Endothelial cell of hepatic sinusoid (primary cell): Measurements from ENCODE around the gene CCDC51.

ENCODE experiments used
- in situ Hi-C: cut with HindIII; loops from 2 replicates; pipeline ENCODE4 v1.10.0; 2017; ENCODE audit warnings: low sequenced_read_pairs

The CCDC51 gene

DNA sequence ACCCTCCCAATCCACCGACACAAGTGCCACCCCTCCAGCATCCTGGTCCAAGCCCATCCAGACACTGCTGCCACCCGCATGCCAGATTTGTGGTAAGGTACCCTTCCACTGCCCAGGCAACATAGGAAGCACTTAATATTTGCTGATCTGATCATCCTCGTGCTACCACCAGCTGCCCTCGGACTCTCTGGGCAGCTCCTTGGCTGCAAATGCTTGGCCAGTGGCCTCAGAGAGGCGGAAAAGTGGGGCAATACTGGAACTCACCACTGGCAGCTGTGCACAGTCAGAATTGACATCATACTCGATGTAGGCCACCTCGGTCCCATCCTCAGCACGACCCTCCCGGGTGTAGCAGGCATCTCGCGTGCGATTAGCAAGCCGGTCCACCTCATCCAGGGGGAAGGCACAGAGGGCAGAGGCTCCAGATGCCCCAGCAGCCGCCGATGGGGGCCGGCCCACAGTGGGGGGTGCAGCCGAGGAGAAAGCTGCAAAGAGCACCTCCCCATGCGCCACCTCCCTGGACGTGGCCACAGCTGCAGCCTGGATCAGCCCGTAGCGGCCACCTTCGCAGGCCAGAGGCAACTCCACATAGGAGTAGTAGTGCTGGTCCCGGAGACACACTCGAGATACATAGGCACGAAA lies 16.6 kb downstream of the CCDC51 start:
- in situ Hi-C loops: no loop called here

- in situ Hi-C loops: no loop called here
Measured at GRCh38 chr3:48422681-48423080, 17.2 kb downstream of the CCDC51 start.

GRCh38 chr3:48422272-48422671 lies 17.6 kb downstream of the CCDC51 start:
- in situ Hi-C loops: no loop called here

DNA sequence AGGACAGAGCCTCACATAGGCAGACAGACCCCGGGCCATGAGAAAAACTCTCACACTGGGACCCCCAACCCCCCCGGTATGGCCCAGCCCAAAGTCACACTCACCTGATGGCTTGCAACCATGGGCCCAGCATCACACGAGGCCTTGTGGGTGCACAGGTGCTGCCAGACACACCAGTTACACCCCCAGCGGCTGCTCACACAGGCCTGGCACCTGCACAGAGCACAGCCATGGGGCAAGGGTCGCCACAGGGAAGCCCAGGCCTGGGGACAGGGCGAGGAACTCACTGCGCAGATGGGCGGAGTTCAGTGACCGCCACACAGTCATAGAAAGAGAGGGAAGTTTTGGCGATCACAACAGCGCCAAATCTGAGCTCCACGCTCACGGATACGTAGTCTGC lies 19.4 kb downstream of the CCDC51 start:
- in situ Hi-C loops: no loop called here

- in situ Hi-C loops: loop anchor here (10.0 kb wide), 1 partner anchor 145 kb away; no protein-coding TSS in a partner anchor
Measured at GRCh38 chr3:48419597-48419996, 20.3 kb downstream of the CCDC51 start.

DNA sequence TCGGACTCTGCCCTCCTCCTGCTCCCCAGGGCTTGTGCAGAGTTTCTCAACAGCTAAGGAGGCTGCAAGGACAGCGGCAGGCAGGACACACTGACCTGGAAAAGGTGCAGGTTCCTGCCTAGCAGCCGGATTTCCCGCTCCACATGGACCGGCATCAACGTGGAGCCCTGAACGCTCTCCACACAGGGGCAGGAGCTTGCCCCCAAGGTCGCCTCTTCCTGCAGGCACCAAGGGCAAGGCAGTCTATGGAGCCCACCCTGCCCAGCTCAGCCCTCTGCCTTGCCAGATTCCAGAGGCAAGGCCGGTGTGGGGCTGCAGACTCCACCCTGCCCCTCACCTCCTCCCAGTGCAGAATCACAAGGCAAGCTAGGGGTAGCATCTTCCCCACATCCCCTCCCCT lies 20.8 kb downstream of the CCDC51 start:
- in situ Hi-C loops: loop anchor here (10.0 kb wide), 1 partner anchor 144 kb away; no protein-coding TSS in a partner anchor

- in situ Hi-C loops: loop anchor here (10.0 kb wide), 1 partner anchor 144 kb away; no protein-coding TSS in a partner anchor
Measured at GRCh38 chr3:48418651-48419050, 21.3 kb downstream of the CCDC51 start.

GRCh38 chr3:48418140-48418539 lies 21.8 kb downstream of the CCDC51 start:
- in situ Hi-C loops: loop anchor here (10.0 kb wide), 1 partner anchor 143 kb away; no protein-coding TSS in a partner anchor

DNA sequence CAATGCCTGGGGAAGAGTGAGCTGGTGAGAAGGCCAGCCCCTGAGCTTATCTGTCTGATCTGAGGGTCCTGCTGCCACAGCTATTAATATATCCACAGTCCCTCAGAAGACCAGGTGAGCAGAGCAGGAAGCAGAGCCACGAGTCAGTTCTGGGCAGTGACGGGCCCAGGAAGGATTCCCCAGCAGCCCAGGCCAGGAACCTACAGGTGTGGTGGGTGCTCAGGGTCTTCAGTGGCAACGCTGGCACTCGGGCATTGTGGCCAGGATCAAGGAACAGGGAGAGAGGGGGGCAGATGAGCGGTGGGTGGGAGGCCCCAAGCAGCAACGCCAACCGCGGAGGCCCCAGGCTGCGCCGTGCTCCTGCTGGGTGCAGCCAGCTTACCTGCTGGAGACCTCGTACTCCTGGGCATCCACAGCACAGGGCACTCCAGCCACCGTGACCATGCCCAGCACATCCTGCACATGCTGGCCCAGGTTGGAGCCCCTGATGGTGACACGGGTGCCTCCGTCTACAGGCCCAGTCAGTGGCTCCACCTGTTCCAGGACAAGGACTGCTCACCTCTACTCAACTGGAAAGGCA lies 22.3 kb downstream of the CCDC51 start:
- in situ Hi-C loops: loop anchor here (10.0 kb wide), 1 partner anchor 143 kb away; no protein-coding TSS in a partner anchor

DNA sequence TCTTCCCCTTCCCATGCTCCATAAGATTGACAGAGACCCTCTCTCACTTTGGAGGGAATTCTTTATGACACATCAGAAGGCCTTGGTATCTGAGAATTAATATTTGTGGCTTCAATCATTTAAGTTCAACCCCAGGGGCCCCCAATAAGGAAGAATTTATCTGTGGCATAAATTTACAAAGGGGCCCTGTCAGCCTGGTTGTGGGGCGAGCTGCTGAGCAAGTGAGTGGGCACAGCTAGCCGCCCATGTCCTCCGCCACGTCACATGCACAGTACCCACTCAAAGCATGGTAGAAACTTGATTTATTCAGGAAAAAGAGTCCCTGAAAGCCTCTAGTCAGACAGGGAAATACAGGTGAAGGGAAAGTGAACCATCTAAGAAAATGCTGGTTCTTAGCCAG lies 23.4 kb downstream of the CCDC51 start:
- in situ Hi-C loops: loop anchor here (10.0 kb wide), 1 partner anchor 142 kb away; no protein-coding TSS in a partner anchor

DNA sequence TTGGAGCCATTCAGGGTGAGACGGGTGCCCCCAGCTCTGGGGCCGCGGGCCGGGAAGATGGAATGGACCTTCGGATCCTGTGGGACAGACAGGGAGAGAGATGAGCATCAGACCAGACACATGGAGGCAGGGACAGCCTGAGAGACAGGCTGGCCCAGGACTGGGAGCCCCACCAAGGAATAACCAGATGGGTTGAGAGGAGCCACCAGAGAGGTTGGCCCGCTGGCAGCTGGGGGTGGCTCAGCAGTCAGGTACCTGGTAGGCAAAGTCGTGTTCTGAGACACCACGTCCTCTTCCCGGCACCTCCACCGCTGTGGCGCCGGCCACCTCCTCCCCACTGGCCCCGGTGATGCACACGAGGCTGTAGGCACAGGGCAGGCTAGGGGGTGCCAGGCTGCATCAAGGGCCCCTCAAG lies 23.8 kb downstream of the CCDC51 start:
- in situ Hi-C loops: loop anchor here (10.0 kb wide), 1 partner anchor 141 kb away; no protein-coding TSS in a partner anchor

DNA sequence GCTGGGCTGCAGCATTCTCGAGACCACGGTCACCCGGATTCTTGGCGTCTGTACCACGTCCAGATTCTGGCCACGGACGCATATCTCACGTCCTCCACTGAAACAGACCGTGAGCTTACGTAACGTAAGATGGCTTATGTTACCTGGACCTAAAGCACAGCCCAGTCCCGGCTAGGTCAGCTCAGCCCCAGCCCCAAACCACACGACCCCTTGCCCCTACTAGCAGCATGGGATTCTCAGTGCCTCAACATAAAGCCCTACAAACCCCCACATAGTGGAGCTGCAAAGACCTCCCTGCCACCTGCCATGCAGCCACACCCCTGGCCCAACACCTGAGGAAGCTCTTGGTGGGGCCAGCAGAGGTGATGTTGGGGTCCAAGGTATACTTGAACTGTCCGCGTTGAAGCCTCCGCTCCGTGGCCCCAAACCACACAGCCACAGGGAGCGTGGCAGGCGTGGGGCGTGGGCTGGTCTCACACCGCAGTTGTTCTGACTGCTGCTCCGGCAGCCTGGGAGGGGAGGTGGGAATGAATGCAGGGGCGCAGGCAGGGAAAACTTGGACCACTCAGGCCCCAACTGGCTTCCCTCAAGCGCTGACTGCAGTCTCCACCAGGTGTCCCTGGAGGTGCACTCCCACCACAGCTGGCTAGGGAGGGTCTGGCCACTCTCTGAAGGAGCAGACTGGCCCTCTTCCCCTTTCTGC lies 24.5 kb downstream of the CCDC51 start:
- in situ Hi-C loops: loop anchor here (10.0 kb wide), 1 partner anchor 141 kb away; no protein-coding TSS in a partner anchor

DNA sequence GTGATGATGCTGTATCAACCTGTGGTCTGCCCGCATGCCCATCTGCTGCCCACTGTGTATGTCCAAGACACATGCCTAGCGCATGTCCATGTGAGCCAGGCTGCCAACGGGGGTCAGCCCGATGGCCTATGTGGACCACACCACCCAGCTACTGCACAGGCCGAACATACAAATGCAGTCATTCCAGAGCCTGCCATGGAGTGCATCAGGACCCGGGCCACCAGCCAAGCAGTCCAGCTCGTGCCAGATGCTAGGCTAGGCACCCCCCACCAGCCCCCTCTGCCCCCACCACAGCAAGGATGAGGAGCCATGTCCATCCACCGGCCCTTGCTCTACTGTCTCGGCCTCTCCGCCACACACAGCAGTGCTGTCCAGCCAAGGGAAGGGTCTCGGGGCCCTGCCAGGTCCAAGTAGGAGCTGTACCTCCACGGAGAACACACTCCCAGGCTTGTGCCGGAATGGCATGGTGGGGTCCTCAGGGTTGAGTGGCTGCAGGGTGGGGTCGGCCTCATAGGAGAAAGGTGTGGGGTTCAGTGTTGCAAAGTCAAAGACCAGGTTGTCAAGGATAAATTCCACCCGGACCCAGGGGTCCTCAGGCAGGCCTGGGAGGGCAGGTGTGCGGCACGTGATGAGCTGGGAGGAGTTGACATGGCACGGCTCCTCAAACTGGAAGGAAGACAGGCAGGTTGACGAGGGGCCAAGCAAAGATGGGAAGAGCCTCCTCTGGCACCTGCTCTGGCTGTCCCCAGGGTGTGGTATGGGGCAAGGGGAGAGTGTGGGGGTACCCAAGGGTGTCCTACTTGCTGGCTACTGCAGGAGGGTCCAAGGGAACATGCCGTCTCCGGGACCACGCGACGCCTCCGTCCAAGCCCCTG lies 25.3 kb downstream of the CCDC51 start:
- in situ Hi-C loops: loop anchor here (5.0 to 10.0 kb wide), 2 partner anchors 72 to 140 kb away; no protein-coding TSS in a partner anchor

GRCh38 chr3:48413611-48414010 lies 26.3 kb downstream of the CCDC51 start:
- in situ Hi-C loops: loop anchor here (5.0 to 10.0 kb wide), 2 partner anchors 71 to 139 kb away; no protein-coding TSS in a partner anchor

- in situ Hi-C loops: loop anchor here (5.0 to 10.0 kb wide), 2 partner anchors 71 to 138 kb away; no protein-coding TSS in a partner anchor
Measured at GRCh38 chr3:48413086-48413485, 26.8 kb downstream of the CCDC51 start.

DNA sequence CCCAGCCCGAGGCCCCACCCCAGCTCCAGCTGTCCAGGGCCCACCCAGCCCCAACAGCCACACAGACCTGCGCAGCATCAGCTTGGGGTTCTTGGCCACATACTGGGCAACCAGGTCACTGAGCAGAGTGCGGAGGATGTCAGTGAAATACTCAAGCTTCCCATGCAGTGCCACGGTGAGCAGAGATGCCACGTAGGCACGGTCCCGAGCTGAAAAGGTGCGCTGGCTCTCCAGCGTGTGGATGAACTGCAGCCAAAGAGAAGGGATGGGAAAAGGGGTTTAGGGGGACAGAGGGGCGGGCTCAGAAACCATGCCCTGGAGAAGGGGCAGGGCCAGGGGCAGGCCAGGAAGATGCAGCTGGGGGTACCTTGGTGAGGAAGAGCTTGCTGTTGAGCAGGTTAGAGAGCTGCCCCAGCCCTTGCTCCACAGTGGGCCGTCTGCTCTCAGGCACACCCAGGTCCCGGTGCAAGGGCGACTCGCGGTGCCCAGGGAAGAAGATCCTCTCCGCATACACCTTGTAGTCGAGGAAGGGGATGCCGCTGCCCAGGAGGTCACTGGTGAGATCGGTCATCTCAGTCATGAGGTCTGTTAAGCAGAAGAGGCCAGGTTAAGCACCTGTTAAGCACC lies 27.4 kb downstream of the CCDC51 start:
- in situ Hi-C loops: loop anchor here (5.0 to 10.0 kb wide), 2 partner anchors 70 to 138 kb away; no protein-coding TSS in a partner anchor

DNA sequence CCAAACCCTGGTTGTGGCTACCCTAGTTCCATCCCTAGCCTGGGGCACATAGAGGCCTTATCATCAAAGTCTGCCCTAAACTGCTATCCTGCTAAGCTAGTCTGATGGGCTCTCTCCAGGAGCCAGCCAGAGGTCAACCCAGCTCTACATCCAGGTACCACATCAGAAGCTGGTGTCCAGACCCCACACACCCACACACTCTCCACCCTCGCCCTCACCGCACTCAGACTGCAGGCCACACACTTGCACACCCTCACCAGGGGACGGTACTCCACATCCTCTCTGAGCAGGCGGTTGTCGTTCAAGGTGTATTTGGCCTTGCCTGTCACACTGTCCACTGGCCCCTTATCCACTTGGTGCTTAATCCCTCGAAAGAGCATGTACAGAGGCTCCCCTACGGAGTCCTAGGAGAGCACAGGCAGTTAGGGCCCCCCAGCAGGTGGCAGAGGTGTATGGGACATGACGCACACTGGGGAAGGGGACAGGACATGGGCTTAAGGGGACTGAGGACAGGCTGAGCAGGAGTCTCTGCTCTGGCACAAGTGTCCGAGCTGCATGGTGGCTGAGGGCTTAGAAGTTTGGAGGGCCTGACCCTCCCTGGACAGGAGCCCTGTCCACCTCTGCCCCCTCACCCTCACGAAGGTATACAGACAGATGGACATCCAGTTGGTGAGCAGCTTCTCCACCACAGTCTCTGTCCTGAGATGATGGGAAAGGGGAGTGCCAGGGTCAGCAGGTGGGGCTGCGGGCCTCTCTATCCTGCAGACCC lies 28.1 kb downstream of the CCDC51 start:
- in situ Hi-C loops: loop anchor here (5.0 to 10.0 kb wide), 2 partner anchors 69 to 137 kb away; no protein-coding TSS in a partner anchor

DNA sequence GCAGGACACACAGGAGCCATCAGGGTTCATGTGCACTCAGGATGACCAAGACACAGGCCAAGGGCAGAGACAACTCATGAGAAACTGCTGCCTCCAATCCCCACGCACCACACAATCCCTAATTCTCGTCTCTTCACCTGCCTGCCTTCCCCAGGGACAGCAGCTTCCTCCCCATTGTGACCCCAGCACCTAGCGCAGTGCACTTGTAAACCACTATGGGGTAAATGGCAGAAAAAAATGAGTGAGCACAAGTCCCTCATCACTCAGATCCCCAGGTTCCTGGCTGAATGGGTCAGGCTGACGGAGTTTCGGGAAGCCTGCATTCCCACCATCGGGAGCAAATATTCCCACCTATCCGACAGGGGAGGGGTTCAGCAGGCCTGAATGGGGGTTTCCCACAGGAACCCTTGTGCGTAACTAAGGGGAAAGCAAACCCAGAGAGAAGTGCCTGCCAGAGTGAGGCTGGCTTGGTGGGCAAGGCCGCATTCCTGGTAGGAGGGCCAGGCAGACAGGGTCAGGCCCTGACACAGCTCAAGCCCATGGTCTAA lies 28.8 kb downstream of the CCDC51 start:
- in situ Hi-C loops: loop anchor here (5.0 to 10.0 kb wide), 2 partner anchors 69 to 136 kb away; no protein-coding TSS in a partner anchor
